GM12878 (cell line): ENCODE results near the gene TTI1. TPM values are rescaled to one million over a fixed set of nuclear protein-coding genes. Genes with fewer than 3 reads are reported as not detected.

Source experiments
- ATF7 ChIP-seq: fragments of 450-650 bp; IDR thresholded peaks from 2 replicates; pipeline ENCODE4 v1.6.1; 2016; ENCODE audit warnings: low read depth, mild to moderate bottlenecking
- BCL11A ChIP-seq: IDR thresholded peaks from 2 replicates; pipeline ENCODE4 v1.6.1; 2011; ENCODE audit warnings: low read depth, low read length
- CBFB ChIP-seq: IDR thresholded peaks from 2 replicates; pipeline ENCODE4 v1.6.1; 2016; ENCODE audit warnings: antibody characterized with exemption, low read depth
- CHD2 ChIP-seq: IDR thresholded peaks from 2 replicates; pipeline ENCODE4 v1.6.1; 2011; ENCODE audit warnings: low read depth, low read length, improper control_type of control experiment, borderline replicate concordance
- FOXK2 ChIP-seq: fragments of 450-650 bp; IDR thresholded peaks from 2 replicates; pipeline ENCODE4 v1.6.1; 2017; ENCODE audit warnings: mild to moderate bottlenecking, moderate library complexity
- GABPA ChIP-seq: IDR thresholded peaks from 2 replicates; pipeline ENCODE4 v1.6.1; 2014; ENCODE audit warnings: antibody characterized with exemption, low read depth, mild to moderate bottlenecking, inconsistent platforms
- HDGF ChIP-seq: fragments of 450-650 bp; IDR thresholded peaks from 2 replicates; pipeline ENCODE4 v1.6.1; 2016; ENCODE audit warnings: antibody characterized with exemption
- KAT2A ChIP-seq: conservative IDR thresholded peaks from 2 replicates; pipeline ENCODE4 v1.6.1; 2011; ENCODE audit warnings: low read depth, low read length; ENCODE audit not compliant: control insufficient read depth
- MEF2A ChIP-seq: IDR thresholded peaks from 2 replicates; pipeline ENCODE4 v1.6.1; 2011; ENCODE audit warnings: low read depth, mild to moderate bottlenecking, low read length, moderate library complexity; ENCODE audit not compliant: insufficient read depth
- MXI1 ChIP-seq: fragments of 150-350 bp; IDR thresholded peaks from 2 replicates; pipeline ENCODE4 v1.6.1; 2011; ENCODE audit warnings: low read depth, mild to moderate bottlenecking, inconsistent platforms, low read length, improper control_type of control experiment
- NBN ChIP-seq: fragments of 450-650 bp; IDR thresholded peaks from 2 replicates; pipeline ENCODE4 v1.6.1; 2016
- NFIC ChIP-seq: IDR thresholded peaks from 2 replicates; pipeline ENCODE4 v1.6.1; 2012; ENCODE audit warnings: low read depth, mild to moderate bottlenecking, inconsistent platforms, low read length, moderate library complexity
- SPI1 ChIP-seq: IDR thresholded peaks from 2 replicates; pipeline ENCODE4 v1.6.1; 2011; ENCODE audit warnings: low read depth, mild to moderate bottlenecking, low read length, moderate library complexity, borderline replicate concordance; ENCODE audit not compliant: insufficient read depth
- polyA plus RNA-seq, 11 experiments: library from polyadenylated mRNA; depleted of rRNA in 4 of 11; unstranded in 6 of 11; stranded (reverse) in 5 of 11; fragments of >200 nt; fragmentation: Nextera tagmentation in 4 of 11; fragmentation: Illumina TruSeq in 1 of 11; extraction: Ambion mirVana in 4 of 11; extraction: Trizol in 1 of 11; gene quantifications; 1 replicate in 1 of 11; 2 replicates in 10 of 11; pipeline versions ENCODE4 v1.2.1 to v1.2.3, GENCODE V29; 2011 to 2016; ENCODE audit warnings: inconsistent platforms in 2 of 11, missing spikeins in 2 of 11, low read depth in 1 of 11
- total RNA-seq, 4 experiments: library from RNA; depleted of rRNA in 3 of 4; stranded (reverse); fragments of >200 nt in 3 of 4; fragmentation: Illumina TruSeq in 1 of 4; extraction: Trizol in 1 of 4; gene quantifications; 2 replicates each; pipeline versions ENCODE4 v1.2.1 to v1.2.3, GENCODE V29; 2013 to 2021
- TF ChIP-seq, protein P1 (sequence below): fragments of 450-650 bp; formaldehyde crosslinking; IDR thresholded peaks from 2 replicates; pipeline ENCODE4 v1.4.0; 2020; ENCODE audit warnings: mild to moderate bottlenecking, moderate library complexity
- TF ChIP-seq, protein P2 (sequence below): IDR thresholded peaks from 2 replicates; pipeline ENCODE4 v1.6.1; 2012; ENCODE audit warnings: low read length, inconsistent platforms
- TF ChIP-seq, protein P3 (sequence below): IDR thresholded peaks from 2 replicates; pipeline ENCODE4 v1.6.1; 2012; ENCODE audit warnings: improper control_type of control experiment, low read depth, low read length; ENCODE audit not compliant: insufficient replicate concordance
- TF ChIP-seq, protein P4 (sequence below): IDR thresholded peaks from 2 replicates; pipeline ENCODE4 v1.6.1; 2012; ENCODE audit warnings: low read depth, low read length, improper control_type of control experiment
- TF ChIP-seq, protein P5 (sequence below): fragments of 450-650 bp; IDR thresholded peaks from 2 replicates; pipeline ENCODE4 v1.6.1; 2017; ENCODE audit warnings: mild to moderate bottlenecking

TTI1 gene
- total and polyA plus RNA-seq, 10 of the 15 experiments (the other 5 are each of a cell fraction or from before 2014, with no cell fraction given) = 5.3 to 44.6 (median 24.9) TPM

DNA sequence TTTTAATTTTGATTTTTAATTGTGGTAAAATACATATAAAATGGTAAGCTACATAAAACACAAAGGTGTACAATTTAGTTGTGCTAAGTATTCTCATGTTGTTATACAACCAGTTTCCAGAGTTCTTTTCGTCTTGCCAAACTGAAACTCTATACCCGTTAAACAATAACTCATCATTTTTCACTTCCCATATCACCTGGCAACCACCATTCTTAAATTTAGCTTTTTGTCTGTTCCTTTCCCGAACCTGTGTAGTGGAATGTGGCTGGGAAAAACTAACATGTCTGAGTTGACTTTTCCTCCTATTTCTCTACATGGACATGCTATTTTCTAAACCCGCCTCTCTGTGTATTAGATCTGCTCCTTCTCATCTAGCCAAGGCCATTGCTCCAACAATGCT lies 27.9 kb upstream of the TTI1 start (continued):
- TF ChIP-seq, protein P1, sequence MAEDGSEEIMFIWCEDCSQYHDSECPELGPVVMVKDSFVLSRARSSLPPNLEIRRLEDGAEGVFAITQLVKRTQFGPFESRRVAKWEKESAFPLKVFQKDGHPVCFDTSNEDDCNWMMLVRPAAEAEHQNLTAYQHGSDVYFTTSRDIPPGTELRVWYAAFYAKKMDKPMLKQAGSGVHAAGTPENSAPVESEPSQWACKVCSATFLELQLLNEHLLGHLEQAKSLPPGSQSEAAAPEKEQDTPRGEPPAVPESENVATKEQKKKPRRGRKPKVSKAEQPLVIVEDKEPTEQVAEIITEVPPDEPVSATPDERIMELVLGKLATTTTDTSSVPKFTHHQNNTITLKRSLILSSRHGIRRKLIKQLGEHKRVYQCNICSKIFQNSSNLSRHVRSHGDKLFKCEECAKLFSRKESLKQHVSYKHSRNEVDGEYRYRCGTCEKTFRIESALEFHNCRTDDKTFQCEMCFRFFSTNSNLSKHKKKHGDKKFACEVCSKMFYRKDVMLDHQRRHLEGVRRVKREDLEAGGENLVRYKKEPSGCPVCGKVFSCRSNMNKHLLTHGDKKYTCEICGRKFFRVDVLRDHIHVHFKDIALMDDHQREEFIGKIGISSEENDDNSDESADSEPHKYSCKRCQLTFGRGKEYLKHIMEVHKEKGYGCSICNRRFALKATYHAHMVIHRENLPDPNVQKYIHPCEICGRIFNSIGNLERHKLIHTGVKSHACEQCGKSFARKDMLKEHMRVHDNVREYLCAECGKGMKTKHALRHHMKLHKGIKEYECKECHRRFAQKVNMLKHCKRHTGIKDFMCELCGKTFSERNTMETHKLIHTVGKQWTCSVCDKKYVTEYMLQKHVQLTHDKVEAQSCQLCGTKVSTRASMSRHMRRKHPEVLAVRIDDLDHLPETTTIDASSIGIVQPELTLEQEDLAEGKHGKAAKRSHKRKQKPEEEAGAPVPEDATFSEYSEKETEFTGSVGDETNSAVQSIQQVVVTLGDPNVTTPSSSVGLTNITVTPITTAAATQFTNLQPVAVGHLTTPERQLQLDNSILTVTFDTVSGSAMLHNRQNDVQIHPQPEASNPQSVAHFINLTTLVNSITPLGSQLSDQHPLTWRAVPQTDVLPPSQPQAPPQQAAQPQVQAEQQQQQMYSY (CRISPR knock-in tag) = no peak
- TF ChIP-seq, protein P2, sequence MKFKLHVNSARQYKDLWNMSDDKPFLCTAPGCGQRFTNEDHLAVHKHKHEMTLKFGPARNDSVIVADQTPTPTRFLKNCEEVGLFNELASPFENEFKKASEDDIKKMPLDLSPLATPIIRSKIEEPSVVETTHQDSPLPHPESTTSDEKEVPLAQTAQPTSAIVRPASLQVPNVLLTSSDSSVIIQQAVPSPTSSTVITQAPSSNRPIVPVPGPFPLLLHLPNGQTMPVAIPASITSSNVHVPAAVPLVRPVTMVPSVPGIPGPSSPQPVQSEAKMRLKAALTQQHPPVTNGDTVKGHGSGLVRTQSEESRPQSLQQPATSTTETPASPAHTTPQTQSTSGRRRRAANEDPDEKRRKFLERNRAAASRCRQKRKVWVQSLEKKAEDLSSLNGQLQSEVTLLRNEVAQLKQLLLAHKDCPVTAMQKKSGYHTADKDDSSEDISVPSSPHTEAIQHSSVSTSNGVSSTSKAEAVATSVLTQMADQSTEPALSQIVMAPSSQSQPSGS = 0 out of 2 replicates have a peak, but pooled peaks have one; percentile 41
- TF ChIP-seq NFIC (peak; percentile 26; the same call in 1 of the 2 replicates), FOXK2 (no peak), CBFB (no peak), HDGF (no peak), CHD2 (no peak), MEF2A (no peak), NBN (0 out of 2 replicates have a peak, but pooled peaks have one; percentile 31), KAT2A (no peak), GABPA (no peak), MXI1 (no peak), BCL11A (no peak), ATF7 (peak; percentile 39; the same call in 1 of the 2 replicates), SPI1 (peak; percentile 58; the same call in 1 of the 2 replicates)
- TF ChIP-seq, protein P3, sequence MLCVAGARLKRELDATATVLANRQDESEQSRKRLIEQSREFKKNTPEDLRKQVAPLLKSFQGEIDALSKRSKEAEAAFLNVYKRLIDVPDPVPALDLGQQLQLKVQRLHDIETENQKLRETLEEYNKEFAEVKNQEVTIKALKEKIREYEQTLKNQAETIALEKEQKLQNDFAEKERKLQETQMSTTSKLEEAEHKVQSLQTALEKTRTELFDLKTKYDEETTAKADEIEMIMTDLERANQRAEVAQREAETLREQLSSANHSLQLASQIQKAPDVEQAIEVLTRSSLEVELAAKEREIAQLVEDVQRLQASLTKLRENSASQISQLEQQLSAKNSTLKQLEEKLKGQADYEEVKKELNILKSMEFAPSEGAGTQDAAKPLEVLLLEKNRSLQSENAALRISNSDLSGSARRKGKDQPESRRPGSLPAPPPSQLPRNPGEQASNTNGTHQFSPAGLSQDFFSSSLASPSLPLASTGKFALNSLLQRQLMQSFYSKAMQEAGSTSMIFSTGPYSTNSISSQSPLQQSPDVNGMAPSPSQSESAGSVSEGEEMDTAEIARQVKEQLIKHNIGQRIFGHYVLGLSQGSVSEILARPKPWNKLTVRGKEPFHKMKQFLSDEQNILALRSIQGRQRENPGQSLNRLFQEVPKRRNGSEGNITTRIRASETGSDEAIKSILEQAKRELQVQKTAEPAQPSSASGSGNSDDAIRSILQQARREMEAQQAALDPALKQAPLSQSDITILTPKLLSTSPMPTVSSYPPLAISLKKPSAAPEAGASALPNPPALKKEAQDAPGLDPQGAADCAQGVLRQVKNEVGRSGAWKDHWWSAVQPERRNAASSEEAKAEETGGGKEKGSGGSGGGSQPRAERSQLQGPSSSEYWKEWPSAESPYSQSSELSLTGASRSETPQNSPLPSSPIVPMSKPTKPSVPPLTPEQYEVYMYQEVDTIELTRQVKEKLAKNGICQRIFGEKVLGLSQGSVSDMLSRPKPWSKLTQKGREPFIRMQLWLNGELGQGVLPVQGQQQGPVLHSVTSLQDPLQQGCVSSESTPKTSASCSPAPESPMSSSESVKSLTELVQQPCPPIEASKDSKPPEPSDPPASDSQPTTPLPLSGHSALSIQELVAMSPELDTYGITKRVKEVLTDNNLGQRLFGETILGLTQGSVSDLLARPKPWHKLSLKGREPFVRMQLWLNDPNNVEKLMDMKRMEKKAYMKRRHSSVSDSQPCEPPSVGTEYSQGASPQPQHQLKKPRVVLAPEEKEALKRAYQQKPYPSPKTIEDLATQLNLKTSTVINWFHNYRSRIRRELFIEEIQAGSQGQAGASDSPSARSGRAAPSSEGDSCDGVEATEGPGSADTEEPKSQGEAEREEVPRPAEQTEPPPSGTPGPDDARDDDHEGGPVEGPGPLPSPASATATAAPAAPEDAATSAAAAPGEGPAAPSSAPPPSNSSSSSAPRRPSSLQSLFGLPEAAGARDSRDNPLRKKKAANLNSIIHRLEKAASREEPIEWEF = no peak
- TF ChIP-seq, protein P4, sequence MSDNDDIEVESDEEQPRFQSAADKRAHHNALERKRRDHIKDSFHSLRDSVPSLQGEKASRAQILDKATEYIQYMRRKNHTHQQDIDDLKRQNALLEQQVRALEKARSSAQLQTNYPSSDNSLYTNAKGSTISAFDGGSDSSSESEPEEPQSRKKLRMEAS = no peak
- TF ChIP-seq, protein P5, sequence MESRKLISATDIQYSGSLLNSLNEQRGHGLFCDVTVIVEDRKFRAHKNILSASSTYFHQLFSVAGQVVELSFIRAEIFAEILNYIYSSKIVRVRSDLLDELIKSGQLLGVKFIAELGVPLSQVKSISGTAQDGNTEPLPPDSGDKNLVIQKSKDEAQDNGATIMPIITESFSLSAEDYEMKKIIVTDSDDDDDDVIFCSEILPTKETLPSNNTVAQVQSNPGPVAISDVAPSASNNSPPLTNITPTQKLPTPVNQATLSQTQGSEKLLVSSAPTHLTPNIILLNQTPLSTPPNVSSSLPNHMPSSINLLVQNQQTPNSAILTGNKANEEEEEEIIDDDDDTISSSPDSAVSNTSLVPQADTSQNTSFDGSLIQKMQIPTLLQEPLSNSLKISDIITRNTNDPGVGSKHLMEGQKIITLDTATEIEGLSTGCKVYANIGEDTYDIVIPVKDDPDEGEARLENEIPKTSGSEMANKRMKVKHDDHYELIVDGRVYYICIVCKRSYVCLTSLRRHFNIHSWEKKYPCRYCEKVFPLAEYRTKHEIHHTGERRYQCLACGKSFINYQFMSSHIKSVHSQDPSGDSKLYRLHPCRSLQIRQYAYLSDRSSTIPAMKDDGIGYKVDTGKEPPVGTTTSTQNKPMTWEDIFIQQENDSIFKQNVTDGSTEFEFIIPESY = no peak
